GM12878 (cell line): ENCODE results near the gene DPAGT1. TPM values are rescaled to one million over a fixed set of nuclear protein-coding genes. Genes with fewer than 3 reads are reported as not detected.
A peak's percentile ranks its signal among the peaks of the same experiment; 100 is the strongest.

ENCODE experiments used
- CBFB ChIP-seq: IDR thresholded peaks from 2 replicates; pipeline ENCODE4 v1.6.1; 2016; ENCODE audit warnings: antibody characterized with exemption, low read depth
- CEBPB ChIP-seq, 2 experiments: fragments of 150-350 bp in 1 of 2; IDR thresholded peaks; 2 replicates each; pipeline ENCODE4 v1.6.1; 2012 to 2014; ENCODE audit warnings: low read depth in 2 of 2, low read length in 2 of 2, borderline replicate concordance in 1 of 2, inconsistent platforms in 1 of 2
- CHD2 ChIP-seq: IDR thresholded peaks from 2 replicates; pipeline ENCODE4 v1.6.1; 2011; ENCODE audit warnings: low read depth, low read length, improper control_type of control experiment, borderline replicate concordance
- EGR1 ChIP-seq, 2 experiments: IDR thresholded peaks; 1 replicate in 1 of 2; 2 replicates in 1 of 2; pipeline ENCODE4 v1.6.1; 2011 to 2012; ENCODE audit warnings: low read depth in 2 of 2, low read length in 2 of 2, borderline replicate concordance in 1 of 2, mild to moderate bottlenecking in 1 of 2, moderate library complexity in 1 of 2
- HDGF ChIP-seq: fragments of 450-650 bp; IDR thresholded peaks from 2 replicates; pipeline ENCODE4 v1.6.1; 2016; ENCODE audit warnings: antibody characterized with exemption
- KAT2A ChIP-seq: conservative IDR thresholded peaks from 2 replicates; pipeline ENCODE4 v1.6.1; 2011; ENCODE audit warnings: low read depth, low read length; ENCODE audit not compliant: control insufficient read depth
- NKRF ChIP-seq: fragments of 450-650 bp; conservative IDR thresholded peaks from 2 replicates; pipeline ENCODE4 v1.6.1; 2017; ENCODE audit warnings: mild to moderate bottlenecking, moderate library complexity
- NRF1 ChIP-seq: conservative IDR thresholded peaks from 2 replicates; pipeline ENCODE4 v1.6.1; 2011; ENCODE audit warnings: mild to moderate bottlenecking, low read depth, low read length, improper control_type of control experiment
- PAX8 ChIP-seq: fragments of 450-650 bp; IDR thresholded peaks from 2 replicates; pipeline ENCODE4 v1.6.1; 2017; ENCODE audit warnings: mild to moderate bottlenecking, moderate library complexity
- RELB ChIP-seq: fragments of 450-650 bp; IDR thresholded peaks from 2 replicates; pipeline ENCODE4 v1.6.1; 2017; ENCODE audit warnings: low read depth, mild to moderate bottlenecking, moderate library complexity
- SIN3A ChIP-seq: IDR thresholded peaks from 2 replicates; pipeline ENCODE4 v1.6.1; 2012; ENCODE audit warnings: low read depth, low read length, improper control_type of control experiment
- STAT1 ChIP-seq: fragments of 450-650 bp; conservative IDR thresholded peaks from 2 replicates; pipeline ENCODE4 v1.6.1; 2014; ENCODE audit warnings: antibody characterized with exemption, mild to moderate bottlenecking
- ZBTB11 ChIP-seq: fragments of 450-650 bp; formaldehyde crosslinking; IDR thresholded peaks from 2 replicates; pipeline ENCODE4 v1.5.0; 2022; ENCODE audit warnings: mild to moderate bottlenecking, missing genetic modification characterization
- ZNF24 ChIP-seq: fragments of 450-650 bp; IDR thresholded peaks from 2 replicates; pipeline ENCODE4 v1.6.1; 2017; ENCODE audit warnings: antibody characterized with exemption, mild to moderate bottlenecking
- polyA plus RNA-seq, 11 experiments: library from polyadenylated mRNA; depleted of rRNA in 4 of 11; unstranded in 6 of 11; stranded (reverse) in 5 of 11; fragments of >200 nt; fragmentation: Nextera tagmentation in 4 of 11; fragmentation: Illumina TruSeq in 1 of 11; extraction: Ambion mirVana in 4 of 11; extraction: Trizol in 1 of 11; gene quantifications; 1 replicate in 1 of 11; 2 replicates in 10 of 11; pipeline versions ENCODE4 v1.2.1 to v1.2.3, GENCODE V29; 2011 to 2016; ENCODE audit warnings: inconsistent platforms in 2 of 11, missing spikeins in 2 of 11, low read depth in 1 of 11
- total RNA-seq, 4 experiments: library from RNA; depleted of rRNA in 3 of 4; stranded (reverse); fragments of >200 nt in 3 of 4; fragmentation: Illumina TruSeq in 1 of 4; extraction: Trizol in 1 of 4; gene quantifications; 2 replicates each; pipeline versions ENCODE4 v1.2.1 to v1.2.3, GENCODE V29; 2013 to 2021
- TF ChIP-seq, protein P1 (sequence below): fragments of 150-350 bp; IDR thresholded peaks from 2 replicates; pipeline ENCODE4 v1.6.1; 2016; ENCODE audit warnings: low read depth, low read length
- TF ChIP-seq, protein P2 (sequence below): fragments of 450-650 bp; IDR thresholded peaks from 2 replicates; pipeline ENCODE4 v1.6.1; 2017; ENCODE audit warnings: borderline replicate concordance

Gene DPAGT1
- total and polyA plus RNA-seq, 10 of the 15 experiments (the other 5 are each of a cell fraction or from before 2014, with no cell fraction given): 20.5 to 95.6 (median 54.3) TPM

DNA sequence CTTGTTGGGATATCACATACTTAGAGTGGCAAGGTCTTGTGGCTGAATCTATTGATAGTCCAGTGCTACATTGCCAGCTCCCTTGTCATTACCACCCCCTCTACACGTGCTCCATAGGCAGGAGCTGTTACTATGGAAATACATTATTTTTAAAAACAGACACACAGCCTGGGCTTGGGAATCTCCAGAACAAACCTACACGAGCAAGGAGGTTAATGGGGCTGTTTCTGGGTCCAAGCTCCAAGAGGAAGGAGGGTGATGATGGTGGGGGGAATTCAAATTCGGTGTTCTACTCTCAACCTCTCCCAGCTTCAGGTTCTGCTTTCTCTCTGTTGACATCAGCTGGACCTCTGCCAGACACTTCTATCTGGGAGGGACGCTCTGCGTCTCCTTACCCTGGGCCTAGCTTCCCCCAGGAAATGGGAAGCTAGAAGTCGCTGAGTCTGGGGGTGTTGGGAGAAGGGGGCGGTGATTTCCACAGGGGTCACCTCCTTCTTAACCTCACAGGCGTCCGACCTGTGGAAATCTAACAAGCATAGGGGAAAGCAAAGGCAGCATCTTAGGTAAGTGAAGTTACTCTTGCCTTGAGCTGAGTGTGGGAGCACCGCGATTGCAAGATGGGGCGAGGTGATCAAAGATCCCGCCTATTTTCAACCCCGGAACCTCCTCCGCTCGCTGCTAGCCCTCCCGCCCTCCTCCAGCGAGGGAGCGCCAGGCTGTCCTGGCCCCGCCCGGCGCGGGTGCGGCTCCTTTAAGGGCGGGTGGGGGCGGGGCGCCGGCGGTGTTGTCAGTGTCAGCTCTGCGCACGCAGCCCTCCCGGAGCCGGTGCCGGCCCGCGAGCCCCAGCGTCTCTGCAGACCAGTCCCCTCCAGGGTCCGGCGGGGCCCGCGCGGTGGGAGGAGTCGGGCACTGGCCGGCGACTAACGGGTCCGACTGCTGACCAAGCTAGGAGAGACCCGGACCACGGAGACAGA is 5.2 kb upstream of the DPAGT1 start, which contains the start of gene C2CD2L (continued):
- TF ChIP-seq, protein P1, sequence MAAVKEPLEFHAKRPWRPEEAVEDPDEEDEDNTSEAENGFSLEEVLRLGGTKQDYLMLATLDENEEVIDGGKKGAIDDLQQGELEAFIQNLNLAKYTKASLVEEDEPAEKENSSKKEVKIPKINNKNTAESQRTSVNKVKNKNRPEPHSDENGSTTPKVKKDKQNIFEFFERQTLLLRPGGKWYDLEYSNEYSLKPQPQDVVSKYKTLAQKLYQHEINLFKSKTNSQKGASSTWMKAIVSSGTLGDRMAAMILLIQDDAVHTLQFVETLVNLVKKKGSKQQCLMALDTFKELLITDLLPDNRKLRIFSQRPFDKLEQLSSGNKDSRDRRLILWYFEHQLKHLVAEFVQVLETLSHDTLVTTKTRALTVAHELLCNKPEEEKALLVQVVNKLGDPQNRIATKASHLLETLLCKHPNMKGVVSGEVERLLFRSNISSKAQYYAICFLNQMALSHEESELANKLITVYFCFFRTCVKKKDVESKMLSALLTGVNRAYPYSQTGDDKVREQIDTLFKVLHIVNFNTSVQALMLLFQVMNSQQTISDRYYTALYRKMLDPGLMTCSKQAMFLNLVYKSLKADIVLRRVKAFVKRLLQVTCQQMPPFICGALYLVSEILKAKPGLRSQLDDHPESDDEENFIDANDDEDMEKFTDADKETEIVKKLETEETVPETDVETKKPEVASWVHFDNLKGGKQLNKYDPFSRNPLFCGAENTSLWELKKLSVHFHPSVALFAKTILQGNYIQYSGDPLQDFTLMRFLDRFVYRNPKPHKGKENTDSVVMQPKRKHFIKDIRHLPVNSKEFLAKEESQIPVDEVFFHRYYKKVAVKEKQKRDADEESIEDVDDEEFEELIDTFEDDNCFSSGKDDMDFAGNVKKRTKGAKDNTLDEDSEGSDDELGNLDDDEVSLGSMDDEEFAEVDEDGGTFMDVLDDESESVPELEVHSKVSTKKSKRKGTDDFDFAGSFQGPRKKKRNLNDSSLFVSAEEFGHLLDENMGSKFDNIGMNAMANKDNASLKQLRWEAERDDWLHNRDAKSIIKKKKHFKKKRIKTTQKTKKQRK: no peak
- TF ChIP-seq CEBPB (IDR thresholded peaks at IDR 0.05; ENCODE audit: borderline replicate concordance in 1 of 2, low read depth in 2 of 2, low read length in 2 of 2): no peak
- no peak for TF ChIP-seq ZNF24
- no peak for TF ChIP-seq CBFB
- 0 out of 2 replicates have a peak, but pooled peaks have one; percentile 19 for TF ChIP-seq NRF1
- peak; percentile 63; the same call in 1 of the 2 replicates for TF ChIP-seq NKRF
- peak; percentile 62; the same call in 1 of the 2 replicates for TF ChIP-seq RELB
- TF ChIP-seq ZBTB11: no peak
- 0 out of 2 replicates have a peak, but pooled peaks have one; percentile 15 for TF ChIP-seq CHD2
- no peak for TF ChIP-seq KAT2A
- no peak for TF ChIP-seq PAX8
- no peak for TF ChIP-seq EGR1 (IDR thresholded peaks at IDR 0.05; ENCODE audit: borderline replicate concordance in 1 of 2, low read depth in 2 of 2, low read length in 2 of 2)
- TF ChIP-seq, protein P2, sequence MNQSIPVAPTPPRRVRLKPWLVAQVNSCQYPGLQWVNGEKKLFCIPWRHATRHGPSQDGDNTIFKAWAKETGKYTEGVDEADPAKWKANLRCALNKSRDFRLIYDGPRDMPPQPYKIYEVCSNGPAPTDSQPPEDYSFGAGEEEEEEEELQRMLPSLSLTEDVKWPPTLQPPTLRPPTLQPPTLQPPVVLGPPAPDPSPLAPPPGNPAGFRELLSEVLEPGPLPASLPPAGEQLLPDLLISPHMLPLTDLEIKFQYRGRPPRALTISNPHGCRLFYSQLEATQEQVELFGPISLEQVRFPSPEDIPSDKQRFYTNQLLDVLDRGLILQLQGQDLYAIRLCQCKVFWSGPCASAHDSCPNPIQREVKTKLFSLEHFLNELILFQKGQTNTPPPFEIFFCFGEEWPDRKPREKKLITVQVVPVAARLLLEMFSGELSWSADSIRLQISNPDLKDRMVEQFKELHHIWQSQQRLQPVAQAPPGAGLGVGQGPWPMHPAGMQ: no peak
- TF ChIP-seq HDGF: peak; percentile 52; the same call in 1 of the 2 replicates
- no peak for TF ChIP-seq STAT1
- no peak for TF ChIP-seq SIN3A
